T-helper 1 cell (primary cell): ENCODE results near the gene ZNF576.
"Not testable (repeated sequence)": the region's sequence is repeated elsewhere in the genome, so short reads cannot be mapped to it uniquely, and the experiment has no call there.

Experiments used
- DNase-seq, 5 donors: peaks; one replicate each; pipeline ENCODE4 v3.0.0-alpha.2; 2012 to 2020

ZNF576 gene

DNA sequence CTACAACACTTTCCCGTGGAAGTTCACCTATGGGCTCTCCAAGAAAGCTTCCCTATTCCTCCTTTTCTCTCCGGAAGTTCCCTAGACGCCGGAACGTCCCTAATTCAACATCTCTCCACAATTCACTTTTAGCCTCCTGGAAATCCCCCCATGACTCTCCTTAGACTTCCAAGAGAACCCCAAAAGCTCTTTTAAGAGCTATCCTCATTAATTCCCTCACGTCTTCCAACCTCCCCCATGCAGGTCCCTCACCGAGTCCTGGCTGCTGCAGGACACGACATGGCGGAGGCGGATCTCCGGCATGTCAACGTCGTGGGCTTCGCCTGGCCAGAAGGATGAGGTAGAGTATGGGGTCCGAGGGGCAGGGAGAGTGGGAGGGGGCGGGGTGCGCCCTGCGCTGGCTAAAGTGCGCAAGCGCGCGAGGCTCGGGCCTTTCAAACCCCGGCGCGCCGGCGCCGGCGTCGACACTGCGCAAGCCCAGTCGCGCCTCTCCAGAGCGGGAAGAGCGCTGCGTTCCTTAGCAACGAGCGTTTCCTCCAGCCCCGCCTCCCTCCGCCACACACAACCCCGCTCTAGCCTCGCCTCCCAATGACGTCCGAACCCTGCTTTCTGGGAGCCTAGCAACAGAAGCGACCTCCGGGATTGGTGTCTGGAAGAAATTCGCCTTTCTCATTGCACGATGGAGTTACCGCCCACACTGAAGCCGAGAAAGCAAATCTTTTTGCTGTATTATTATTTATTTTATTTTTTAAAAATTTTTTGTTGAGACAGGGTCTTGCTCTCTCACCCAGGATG is 21.0 kb upstream of the ZNF576 start, which contains the start of the genes PINLYP and XRCC1:
TSS of gene PINLYP (plus strand) at position 646 of the 795 bp plus-strand sequence. CDS start 1,391 bp downstream, outside the sequence.
TSS of gene XRCC1 (minus strand) at position 372 of the 795 bp plus-strand sequence. CDS start at position 303, 69 bp downstream.
- DNase-seq, result peak; percentile 95 to 99 (median 97)

DNA sequence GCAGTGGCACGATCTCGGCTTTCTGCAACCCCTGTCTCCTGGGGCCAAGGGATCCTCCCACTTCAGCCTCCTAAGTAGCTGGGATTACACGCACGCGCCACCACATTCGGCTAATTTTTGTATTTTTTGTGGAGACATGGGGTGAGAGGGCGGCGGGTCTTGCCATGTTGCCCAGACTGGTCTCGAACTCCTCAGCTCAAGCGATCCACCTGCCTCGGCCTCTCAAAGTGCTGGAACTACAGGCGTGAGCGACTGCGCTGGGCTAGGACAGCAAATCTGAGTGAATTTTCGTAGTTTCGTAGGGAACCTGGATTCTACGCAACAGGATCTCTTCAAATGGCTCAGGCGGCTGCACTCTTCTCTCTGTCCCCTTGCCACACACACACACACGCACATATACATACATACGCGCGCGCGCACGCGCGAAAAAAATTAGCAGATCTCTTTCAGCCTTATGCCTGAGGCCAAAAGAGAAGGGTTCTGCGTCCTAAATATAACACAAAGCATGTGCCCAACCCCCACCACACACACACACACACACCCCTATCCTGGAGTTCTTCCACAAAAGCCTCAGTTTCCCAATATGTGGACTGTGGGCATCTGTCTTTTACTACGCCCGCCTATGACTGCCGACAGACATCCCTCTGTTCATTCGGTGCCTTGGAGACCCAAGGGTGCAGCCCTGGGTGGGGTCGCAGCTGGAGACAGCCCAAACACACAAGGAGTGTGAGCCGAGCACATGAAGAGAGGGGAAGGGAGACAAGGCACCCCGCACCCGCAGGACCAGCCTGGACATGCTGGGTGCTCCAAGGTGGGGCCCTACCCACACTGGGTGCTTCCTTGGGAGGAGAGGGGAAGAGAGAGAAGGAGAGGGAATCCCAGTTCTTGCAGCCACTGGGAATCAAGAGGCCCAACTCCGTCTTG is 20.2 kb upstream of the ZNF576 start:
- no peak for DNase-seq

DNA sequence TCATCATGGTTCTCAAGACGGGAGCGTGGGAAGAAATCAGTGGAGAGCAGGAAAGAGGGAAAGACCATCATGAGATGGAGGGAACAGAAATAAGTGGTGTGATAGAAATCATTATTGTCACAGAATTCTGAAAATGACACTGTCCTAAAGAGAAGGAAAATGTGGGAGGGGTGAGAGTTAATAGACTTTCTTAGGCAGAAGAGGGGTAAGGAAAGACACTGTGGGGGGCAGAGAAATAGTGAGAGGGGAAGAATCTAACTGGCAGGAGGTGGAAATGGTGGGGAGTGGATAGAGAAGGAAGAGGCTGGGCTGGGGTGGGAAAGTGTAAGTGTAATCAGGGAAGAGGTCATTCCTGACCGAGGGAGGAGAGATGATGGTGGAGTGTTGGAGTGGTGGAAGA is 17.6 kb upstream of the ZNF576 start:
- DNase-seq, result no peak

DNA sequence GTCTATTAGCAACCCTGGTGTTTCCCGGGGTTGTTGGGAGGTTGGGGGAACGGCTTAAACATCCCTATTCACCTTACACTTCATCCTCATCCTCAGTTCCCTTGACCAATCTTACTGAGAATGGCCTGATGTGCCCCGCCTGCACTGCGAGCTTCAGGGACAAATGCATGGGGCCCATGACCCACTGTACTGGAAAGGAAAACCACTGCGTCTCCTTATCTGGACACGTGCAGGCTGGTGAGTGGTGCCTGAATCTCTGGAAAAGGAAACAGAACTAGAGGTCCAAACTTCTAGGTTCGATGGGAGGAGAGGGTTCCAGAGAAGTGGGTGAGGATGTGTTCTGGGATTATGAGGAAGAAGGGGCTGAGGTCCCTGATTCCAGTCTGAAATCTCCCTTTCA is 14.9 kb upstream of the ZNF576 start:
- no peak for DNase-seq

DNA sequence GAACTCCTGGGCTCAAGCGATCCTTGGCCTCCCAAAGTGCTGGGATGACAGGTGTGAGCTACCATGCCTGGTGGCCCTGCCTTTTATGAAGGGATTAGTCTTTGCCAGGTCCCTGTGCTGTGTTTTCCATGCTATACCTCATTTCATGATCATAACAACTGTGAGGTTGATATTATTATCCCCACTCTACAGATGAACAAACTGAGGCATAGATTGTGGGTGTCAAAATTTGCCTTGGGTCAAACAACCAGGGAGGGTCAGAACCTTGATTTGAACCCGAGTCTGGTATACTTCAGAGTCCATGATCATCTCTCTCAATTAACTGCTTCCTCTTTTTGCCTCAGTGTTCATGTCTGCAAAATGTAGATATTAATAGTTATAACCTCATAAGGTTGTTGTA is 13.9 kb upstream of the ZNF576 start:
- DNase-seq, result no peak

DNA sequence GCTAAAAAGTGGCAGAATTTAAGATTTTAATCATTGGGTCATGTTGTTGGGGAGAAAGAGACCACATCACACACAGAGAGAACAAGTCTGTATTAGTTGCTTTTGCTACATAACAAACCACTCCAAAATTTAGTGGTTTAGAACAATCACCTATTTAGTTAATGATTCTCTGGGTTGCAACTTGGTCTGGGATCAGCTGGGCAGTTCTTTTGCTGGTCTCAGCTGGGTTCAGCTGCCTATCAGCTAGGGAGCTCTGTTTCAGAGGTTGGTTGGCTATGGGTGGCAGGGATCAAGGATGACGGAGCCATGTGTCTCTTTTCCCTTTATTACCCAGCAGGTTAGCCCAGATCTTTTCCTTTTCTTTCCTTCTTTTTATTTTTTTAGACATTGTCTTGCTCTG is 11.9 kb upstream of the ZNF576 start:
- no peak for DNase-seq

DNA sequence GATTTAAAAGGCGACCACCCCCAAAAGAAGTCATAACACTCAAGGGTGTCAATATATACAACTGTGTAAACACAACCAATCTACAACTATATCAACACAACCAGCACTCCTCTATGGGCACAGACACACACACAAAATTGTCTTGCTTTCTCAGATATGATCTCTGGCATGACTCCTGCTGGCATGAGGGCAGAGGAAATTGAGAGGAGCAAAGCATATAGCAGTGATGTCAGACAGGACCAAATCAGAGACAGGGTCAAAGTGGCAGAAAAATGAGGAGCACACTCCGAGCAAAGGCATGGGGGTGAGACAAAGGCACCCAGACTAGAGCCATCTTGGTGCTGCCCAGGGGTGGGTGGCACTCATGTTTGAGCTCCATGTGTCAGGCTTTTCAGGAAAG is 10.0 kb upstream of the ZNF576 start:
- no peak for DNase-seq

DNA sequence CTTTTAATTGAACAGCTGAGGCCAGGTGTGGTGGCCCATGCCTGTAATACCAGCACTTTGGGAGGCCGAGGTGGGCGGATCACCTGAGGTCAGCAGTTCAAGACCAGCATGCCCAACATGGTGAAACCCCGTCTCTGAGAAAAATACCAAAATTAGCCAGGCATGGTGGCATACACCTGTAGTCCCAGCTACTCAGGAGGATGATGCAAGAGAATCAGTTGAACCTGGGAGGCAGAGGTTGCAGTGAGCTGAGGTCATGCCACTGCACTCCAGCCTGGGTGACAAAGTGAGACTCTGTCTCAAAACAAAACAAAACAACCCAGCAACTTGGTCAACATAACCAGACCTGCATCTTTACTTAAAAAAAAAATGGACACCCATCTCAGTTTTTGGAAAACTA is 9.4 kb upstream of the ZNF576 start:
- not testable (repeated sequence) for DNase-seq

DNA sequence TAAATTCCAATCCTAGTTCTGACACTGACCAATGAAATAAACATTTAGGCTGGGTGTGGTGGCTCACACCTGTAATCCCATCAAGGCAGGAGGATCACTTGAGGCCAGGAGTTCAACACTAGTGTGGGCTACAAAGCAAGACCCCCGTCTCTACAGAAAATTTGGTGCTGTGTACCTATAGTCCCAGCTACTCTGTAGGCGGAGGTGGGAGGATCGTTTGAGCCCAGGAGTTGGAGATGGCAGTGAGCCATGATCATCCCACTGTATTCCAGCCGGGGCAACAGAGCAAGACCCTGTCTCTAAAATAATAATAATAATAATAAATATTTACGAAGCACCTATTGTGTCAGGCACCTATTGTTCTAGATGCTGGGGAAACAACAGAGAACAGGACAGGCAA is 7.1 kb upstream of the ZNF576 start:
- DNase-seq, result no peak

DNA sequence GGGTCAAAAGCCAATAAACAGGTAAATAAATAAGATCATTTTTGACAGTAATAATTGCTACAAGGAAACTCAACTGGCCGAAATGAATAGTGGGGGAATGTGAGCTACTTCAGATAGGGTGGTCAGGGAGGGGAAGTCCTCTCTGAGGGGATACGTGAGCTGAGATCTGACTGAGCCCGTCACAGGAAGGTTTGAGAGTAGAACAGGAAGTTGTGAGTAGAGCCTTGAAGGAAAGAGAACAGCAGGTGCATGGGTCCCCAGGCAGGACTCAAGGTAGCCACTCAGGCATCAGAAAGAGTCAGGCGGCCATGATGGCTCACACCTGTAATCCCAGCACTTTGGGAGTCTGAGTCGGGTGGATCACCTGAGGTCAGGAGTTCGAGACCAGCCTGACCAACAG is 6.7 kb upstream of the ZNF576 start:
- DNase-seq, result no peak

DNA sequence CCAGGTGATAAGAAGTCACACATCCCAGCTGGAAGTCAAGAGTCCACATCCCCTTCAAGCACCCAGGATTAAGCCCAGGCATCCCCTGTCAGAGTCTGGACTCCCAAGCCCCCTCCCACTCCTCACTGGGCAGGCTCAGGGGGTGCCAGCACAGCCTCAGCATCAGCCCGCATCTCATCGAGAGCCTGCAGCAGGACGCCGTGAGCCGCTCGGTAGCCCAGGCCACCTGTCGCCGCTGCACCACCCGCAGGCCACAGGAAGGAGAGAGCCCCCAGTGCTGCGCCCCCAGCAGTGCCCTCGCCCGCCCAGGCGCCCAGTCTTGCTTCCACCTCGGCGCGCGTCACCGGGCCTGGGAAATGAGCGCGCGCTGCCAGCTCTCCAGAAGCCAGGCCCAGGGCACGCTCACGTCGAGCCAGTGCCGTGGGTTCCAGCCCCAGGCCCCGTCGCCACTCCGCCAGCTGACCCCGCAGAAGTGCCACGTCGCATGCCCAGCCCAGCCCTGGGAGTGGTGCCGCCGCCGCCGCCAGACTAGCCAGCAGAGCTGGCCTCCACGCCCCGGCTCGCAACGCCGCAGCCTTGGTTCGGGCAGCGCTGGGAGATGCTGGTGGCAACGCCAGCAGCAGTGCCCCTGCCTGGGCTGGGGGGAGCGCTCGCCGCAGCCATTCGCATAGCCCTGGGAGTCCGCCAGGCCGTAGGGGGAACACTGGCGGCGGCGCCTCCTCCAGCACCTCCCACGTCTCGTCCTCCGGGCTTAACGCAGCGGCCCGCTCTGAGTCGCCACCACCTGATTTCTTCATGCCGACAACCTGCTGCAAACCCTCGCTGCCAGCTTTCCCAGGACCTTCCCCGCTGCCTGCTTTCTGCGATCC is 4.3 kb upstream of the ZNF576 start:
- DNase-seq, result no peak

DNA sequence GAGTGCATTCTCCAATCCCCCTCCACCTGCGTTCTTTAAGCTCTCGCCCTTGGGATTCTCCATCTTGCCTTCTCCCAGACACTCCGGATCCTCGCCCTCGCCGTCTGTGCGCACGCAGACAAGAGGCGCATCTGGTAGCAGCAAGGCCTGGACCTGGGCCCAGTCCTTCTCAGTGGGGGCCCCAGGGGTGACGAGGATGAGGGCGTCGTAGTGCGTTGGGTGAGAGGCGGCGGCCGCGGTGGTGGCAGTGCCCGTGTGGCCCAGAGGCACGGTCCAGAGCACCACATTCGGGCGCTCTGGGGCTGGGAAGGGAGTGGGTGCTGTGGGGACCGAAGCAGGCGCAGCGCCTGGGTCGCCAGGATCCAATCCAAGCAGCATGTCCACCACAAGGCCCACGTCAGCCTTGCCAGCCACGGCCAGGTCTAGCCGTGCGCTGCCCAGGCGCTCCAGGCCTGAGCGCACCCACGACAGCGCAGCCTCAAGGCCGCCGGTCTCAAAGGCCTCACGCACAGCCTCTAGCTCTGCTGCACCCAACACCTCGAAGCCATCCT is 3.5 kb upstream of the ZNF576 start:
- DNase-seq, result no peak

DNA sequence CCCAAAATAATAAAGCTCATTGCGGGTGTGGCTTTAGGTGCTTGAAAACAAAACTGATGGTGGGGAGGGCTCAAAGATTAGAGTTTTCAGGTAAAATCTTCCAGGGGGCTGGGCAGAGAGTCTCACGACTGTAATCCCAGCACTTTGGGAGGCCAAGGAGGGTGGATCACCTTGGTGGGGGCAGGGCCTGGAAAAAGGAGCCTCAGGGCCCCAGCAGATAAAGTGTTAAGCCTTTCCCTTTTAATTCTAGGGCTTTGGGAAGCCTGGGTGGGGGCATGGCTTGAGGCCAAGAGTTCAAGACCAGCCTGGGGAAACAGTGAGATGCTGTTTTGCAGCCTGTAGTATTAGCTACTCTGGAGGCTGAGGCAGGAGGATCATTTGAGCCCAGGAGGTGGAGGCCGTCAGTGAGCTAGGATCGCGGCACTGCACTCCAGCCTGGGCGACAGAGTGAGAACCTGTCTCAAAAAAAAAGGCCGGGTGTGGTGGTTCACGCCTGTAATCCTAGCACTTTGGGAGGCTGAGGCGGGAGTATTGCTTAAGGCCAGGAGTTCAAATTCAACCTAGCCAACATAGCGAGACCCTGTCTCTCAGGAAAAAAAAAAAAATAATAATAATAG is 2.2 kb upstream of the ZNF576 start:
- DNase-seq, result no peak

DNA sequence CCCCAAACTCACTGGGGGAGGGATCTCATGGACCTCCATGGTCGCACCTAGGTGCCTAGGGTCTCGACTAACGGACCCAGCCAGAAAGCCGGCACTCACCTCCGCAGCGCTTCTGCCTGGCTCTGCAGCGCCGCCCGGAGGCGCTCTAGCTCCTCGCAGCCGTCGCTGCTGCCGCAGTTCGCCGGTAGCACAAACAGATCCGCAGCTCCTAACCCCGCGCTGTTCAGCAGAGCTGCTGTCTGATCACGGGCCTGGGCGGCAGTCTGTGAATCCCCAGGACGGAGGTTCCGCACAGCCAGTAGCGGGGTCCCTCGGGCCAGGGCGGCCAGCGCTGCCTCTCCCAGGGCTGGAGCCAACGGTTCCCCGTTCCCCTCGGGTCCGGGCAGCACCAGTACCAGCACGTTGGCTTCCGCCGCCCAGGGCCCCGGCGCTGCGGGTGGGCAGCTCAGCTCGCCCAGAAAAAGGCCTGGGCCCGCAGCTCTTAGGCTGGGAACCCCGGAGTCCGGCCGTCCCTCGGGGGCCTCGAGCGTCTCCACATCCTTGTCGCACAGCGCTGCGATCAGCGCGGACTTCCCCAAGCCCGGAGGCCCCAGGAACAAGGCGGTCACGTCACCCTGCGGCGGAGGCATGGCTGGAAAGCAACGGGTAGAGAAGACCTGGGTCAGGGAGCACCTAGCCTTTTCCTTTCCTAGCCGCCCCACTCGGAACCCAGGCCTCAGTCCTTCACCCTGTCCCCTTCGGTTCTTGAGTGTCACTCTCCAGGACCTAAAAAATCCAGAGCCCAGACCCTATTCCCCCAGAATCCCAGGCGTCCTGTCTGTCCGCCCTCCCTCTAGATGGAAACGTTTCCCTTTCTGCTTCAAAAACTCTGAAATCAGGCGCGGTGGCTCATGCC is 1.4 kb upstream of the ZNF576 start:
- peak; percentile 57 to 85 (median 60) for DNase-seq

DNA sequence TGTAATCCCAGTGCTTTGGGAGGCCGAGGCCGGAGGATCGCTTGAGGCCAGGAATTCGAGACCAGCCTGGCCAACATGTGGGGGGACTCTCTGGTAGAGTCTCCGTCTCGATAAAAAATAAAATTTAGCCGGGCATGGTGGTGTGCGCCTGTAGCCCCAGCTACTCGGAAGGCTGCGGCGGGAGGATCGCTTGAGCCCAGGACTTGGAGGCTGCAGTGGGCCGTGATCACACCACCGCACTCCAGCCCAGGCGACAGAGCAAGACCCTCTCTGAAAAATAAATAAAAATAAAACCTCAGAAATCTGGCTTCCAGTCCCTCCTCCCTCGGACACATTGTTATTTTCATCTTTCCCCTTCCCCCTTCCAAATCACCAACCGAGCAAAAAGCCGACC is 793 bp upstream of the ZNF576 start:
- no peak for DNase-seq

DNA sequence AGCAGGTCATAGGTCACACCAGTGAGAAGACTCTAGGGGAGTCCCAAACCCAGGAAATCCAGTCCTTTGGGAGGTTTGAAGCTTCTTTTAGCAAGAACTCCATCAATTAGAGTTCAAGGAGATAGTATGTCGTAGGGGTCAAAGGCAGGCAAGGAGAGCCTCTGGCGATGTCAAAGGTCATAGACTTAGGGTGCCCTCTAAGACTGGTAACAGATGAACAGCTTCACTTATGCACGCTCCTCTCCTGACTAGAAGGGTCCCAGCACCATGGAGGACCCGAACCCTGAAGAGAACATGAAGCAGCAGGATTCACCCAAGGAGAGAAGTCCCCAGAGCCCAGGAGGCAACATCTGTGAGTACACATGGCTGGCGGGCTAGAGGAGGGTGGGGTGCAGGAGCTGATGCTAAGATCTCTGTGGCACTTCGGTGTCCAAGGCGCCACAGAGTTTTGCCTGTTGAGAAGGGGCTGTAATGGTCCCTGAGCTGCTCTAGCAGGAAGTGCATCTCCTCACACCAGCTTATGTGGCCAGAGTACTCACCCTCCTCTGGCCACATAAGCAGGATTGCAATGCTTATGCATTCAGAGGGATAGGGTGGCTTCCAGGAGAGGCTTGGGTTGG is 557 bp downstream of the ZNF576 start:
- no peak for DNase-seq

DNA sequence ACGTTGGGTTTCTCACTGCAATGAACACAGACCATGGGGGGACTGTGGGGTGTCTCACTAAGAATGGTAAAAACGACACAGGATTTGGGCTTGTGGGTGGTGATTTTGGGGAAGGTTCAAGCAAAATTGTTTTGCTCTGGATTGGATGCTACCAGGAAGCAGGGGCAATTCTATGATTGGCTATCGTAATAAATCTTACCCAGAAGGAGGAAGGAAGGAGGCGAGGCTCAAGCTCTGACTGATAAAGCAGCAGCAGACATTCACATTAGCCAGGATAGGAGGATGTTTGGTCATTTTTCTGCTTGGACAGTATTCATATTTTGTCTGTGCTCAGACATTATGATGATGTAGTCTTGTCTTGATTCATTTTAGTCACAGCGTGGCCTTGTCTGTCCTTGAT is 1.5 kb downstream of the ZNF576 start:
- DNase-seq, result no peak

DNA sequence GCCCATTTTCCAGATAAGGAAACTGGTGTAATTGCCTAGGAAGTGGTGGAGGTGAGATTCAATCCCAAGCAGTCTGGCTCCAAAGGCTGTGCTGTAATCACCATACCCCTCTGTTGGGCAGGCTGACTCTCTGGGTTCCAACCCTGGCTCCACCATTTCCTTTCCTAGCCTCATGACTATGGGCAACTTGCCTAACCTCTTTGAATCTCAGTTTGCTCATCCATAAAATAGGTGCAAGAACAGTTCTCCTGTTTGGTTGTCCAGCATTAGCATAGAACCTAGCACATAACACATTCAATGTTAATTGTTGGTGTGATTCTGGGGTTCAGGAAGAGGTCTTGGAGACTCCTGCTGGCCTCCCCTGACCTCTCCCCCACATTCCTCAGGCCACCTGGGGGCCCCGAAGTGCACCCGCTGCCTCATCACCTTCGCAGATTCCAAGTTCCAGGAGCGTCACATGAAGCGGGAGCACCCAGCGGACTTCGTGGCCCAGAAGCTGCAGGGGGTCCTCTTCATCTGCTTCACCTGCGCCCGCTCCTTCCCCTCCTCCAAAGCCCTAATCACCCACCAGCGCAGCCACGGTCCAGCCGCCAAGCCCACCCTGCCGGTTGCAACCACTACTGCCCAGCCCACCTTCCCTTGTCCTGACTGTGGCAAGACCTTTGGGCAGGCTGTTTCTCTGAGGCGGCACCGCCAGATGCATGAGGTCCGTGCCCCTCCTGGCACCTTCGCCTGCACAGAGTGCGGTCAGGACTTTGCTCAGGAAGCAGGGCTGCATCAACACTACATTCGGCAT is 2.2 kb downstream of the ZNF576 start:
- DNase-seq, result no peak

DNA sequence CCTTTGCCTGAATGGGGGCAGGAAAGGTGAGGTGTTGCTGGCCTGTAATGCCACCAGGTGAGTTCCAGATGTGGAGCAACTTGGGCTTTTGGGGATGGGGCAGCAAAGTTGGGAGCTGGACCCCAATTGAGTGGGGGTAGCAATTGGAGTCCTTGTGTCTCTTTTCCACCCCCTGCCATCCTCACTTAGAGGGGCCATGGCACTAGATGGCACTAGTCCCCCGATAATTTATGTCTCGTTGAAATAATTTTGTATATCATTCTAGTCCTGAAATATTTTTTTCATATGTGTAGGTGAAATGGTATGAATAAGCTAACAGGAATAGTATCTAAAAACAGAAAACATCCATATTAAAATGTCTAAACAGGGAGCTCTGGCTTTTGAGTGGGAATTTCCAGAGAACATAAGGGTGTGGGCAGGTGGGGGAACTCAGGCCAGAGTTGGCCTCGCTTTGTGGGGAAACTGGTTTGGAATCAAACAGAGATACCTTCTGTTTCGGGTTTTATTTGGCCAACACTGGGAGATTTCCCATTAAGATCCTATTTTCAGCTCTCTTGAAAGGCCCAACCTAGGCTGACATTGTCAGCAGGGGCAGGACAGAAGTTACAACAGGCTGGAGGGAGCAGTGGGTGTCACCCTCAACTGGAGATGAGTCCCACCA is 3.4 kb downstream of the ZNF576 start:
- DNase-seq, result no peak
